HG03460 (cell line): Measurements from ENCODE around the gene PAM.

Source experiments
- ATAC-seq: cut with Tn5 transposase; IDR thresholded peaks from one replicate; pipeline ENCODE4 v1.9.1; 2021; ENCODE audit not compliant: unreplicated experiment

Gene PAM

DNA sequence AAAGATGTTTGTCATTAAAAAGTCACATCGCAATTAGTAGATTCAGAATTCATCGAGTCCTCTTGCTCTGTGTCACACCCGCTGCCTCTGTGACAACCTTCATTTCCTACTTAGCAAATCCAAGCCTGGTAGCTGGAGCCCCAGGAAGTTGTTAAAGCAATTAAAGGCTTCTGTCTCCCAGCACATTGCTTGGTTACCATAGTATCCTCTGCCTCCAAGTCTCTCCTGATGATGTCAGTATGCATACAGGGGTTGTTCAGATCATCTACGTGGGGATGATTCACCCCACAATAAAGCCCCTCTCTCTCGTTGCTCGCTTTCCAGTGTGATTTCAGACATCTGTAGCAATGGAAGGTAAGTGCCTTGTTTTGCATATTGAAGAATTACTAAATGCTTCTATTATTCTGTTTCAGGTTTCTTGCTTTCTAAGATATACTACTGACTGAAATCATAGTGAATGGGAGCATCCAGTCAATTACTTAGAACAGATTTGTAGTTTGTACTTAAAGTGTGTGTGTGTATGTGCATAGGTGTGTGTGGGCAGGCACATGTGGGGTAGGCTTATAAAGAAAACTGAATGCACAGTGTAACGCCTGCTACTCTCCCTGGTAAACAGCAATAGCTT is 52.9 kb downstream of the PAM start:
- ATAC-seq, result no peak

DNA sequence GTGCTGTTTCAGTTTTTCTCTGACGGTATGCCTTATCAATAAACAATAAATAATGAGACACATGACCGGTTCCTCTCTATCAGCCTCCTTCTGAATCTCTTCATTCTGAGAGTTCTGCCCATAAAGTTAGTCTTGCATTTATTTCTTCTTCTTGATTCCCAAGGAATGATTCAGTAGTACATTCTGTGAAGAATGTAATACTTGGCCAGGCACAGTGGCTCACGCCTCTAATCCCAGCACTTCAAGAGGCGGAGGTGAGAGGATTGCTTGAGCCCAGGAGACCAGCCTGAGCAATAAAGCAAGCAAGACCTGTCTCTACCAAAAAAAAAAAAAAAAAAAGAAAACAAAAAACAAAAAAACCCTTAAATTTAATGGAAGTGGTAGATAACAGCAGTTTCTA is 53.9 kb downstream of the PAM start:
- no peak for ATAC-seq

DNA sequence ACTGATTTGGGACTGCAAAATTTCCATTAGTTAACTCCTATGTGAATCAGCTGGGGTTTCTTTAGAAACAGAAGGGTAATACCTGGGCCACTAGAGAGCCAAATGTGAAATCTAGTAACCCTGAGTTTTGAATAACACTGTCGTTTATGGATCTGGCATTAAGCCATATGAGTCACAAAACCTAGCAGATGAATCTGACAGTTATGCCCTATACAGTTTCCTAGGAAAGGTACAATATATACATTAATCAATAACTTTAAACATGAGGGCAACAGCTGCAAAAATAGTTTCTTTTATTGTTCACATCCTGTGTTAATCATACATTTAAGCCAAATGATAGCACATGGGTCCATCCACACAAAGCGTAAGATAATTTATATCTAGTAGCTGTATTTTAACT is 56.9 kb downstream of the PAM start:
- ATAC-seq, result peak; percentile 63

DNA sequence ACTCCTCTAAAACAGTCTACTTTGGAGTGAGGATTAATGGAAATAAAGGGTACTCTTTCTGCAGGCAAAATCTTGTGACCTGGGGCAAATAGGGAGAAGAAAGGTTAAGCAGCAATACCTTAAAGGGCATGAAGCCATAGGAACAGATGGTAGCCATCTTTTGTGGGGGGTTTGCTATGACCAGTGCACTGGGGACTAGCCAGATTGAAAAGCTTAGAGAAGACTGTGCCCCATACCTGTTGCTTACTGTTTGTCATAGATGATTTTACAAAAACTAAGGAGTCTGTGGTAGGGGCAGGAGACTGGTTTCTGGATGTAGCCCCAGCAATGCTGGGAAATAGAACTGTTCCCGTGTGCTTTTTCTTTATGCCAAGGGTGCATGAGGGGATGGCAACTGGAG is 58.6 kb downstream of the PAM start:
- no peak for ATAC-seq

DNA sequence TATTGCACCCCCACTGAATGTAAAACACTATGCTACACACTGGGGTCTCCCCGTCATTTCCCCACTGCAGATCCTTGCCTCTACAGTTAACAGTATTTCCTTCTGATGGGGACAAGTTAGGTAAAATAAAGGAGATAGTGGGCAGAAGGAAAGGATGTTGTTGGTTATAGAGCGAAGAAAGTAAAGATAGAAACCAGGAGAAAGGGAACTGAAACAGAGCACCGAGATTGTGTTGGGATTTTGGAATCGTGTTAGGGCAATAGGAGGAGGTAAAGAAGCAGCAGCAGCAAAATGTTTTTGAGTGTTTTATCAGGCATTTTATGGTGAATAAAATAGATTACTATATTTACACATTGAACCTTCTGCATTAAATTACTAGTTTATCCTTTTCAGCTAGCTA is 60.0 kb downstream of the PAM start:
- ATAC-seq, result no peak

GRCh38 chr5:102815540-102816332 is 60.6 kb downstream of the PAM start:
- no peak for ATAC-seq

GRCh38 chr5:102818345-102818744 is 63.2 kb downstream of the PAM start:
- no peak for ATAC-seq

GRCh38 chr5:102818934-102819333 is 63.8 kb downstream of the PAM start:
- no peak for ATAC-seq

DNA sequence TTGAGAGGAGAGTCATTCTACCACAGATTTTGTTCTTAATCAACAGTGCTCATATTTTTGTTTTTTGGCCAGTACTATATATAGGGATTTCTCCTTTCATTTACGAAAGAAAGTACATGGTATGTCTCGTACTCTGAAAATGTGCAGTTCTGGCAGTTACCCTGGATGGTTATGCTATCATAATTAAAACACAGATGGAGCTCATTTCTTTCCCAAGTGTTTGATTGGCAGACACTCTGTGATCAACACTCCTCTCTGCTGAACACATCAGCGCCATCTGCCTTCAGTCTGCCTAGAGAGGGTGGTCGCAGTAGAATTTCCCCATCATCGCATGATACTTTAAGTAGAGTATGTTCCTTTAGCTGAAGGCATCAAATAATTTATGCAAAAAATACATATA is 64.5 kb downstream of the PAM start:
- ATAC-seq, result no peak

GRCh38 chr5:102823441-102823874 is 68.4 kb downstream of the PAM start:
- no peak for ATAC-seq

GRCh38 chr5:102826629-102827028 is 71.5 kb downstream of the PAM start:
- no peak for ATAC-seq

GRCh38 chr5:102830241-102830640 is 75.1 kb downstream of the PAM start:
- no peak for ATAC-seq

DNA sequence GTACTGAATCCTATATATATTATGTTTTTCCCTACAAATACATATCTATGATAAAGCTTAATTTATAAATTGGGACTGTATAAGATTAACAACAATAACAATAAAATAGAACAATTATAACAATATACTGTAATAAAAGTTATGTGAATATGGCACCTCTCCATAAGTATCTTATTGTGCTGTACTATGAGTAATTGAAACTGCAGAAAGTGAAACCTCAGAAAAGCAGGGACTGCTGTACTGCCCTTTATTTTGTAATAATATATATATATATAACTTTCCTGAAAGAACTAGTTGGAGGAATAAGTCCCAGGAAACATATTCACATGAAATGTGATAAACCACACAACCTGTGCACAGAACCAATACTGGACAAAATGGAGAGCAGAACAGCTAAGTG is 77.3 kb downstream of the PAM start:
- ATAC-seq, result no peak

GRCh38 chr5:102833146-102833545 is 78.0 kb downstream of the PAM start:
- ATAC-seq, result no peak

DNA sequence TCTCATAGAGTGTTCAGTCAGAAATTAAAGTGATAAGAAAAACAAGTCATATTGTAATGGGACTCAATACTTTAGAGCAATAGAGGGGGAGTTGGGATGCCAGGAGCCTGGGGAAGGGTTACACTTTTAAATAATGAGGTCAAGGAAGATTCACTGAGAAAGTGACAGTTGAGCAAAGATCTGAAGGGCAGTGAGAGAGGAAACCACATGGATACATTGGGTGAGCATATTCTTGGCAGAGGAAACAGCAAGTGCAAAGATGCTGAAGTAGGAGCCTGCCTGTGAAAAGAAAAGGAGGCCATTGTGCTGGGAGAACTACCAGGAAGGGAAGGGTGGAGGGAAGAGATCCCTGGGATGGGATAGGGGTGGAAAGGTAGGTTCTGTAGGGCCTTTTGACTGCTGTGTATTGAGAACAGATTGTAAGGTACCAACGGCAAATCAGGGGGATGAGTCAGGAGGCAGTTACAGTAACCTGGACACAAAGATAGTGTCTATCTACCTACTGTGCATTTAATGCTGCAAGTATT is 79.4 kb downstream of the PAM start:
- no peak for ATAC-seq

DNA sequence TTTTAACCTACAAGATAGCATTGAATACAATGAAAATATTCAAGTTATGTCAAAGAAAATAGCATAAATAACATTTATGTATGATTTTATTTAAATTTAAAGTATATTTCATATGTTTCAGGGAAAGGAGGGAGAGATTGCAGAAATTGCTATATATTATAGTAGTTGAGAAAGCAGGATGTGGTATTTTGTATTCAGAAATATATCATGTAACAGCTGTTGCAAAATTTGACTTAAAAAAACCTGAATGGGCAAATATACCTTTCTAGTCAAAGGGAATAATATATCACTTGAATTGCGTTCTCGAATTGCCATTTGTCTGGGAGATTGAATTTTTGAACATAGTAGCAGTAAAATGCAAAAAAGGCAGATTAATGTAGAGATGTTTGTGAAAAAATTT is 80.6 kb downstream of the PAM start:
- no peak for ATAC-seq

DNA sequence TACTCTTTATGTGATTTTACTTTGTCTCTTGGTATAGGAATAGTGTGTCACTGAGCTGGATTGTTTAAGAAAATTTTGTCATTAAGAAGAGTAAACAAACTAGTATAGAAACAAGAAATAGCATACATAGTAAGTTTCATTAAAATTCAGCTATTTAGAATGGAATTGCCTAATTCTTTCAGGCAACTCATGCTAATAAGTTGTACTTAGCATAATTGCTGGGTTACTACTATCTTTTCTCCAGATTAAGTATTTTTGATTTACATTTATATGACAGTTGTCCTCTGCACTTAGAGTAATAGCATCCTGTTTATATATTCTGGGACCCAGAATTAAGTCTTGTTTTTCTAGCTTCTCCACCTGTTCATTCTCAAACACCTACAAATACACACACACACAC is 85.9 kb downstream of the PAM start:
- no peak for ATAC-seq

DNA sequence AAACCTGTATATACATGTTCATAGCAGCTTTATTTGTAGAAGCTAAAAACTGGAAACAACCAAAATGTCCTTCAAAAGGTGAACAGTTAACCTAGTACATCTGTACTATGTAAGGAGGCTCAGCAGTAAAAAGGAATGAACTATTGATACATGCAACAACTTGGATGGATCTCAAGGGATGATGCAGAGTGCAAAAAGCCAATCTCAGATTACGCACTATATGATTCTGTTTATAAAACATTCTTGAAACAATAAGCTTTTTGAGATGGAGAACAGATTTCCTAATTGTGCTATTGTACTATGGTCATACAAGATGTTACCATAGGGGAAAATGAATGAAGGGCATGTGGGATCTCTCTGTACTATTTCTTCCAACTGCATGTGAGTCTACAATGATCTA is 88.9 kb downstream of the PAM start:
- ATAC-seq, result no peak

- ATAC-seq, result no peak
Observed at GRCh38 chr5:102845041-102845440, 89.9 kb downstream of the PAM start.

DNA sequence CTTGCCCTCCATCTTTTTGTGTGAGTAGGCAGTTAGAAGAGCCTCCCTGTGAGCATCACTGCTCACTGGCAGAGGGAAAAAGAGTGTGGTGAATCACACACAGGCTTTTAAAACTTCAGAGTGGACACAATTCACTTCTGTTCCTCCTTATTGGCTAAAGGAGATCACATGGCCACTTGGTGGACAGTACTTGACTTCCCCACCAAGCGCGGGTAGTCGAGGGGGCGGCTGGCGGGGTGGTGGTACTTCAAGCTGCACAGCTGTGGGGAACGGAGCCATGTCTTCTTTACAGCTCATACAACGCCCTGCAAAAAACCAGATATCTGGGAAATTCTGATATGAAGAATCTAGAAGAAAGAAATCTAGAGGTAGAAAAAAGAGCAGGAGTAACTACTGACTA is 95.4 kb downstream of the PAM start:
- no peak for ATAC-seq

- ATAC-seq, result no peak
Observed at GRCh38 chr5:102853680-102854079, 98.6 kb downstream of the PAM start.

GRCh38 chr5:102855681-102856388 is 100.7 kb downstream of the PAM start:
- peak; percentile 49 for ATAC-seq
